Thyroid gland (tissue), 4 donors: ENCODE data around the gene POLN. TPM values are rescaled to one million over a fixed set of nuclear protein-coding genes. Genes with fewer than 3 reads are reported as not detected.

Experiments
- DNase-seq, 2 donors: peaks; one replicate each; pipeline ENCODE4 v3.0.0-alpha.2; 2019
- H3K27ac ChIP-seq, 3 donors: fragments of 200-600 bp; sonication (generic); 1 replicate in 2 of 3; 2 replicates in 1 of 3; pipeline ENCODE4 v1.5.1; 2016 to 2019; ENCODE audit warnings: mild to moderate bottlenecking in 1 of 3, moderate library complexity in 1 of 3
- H3K27me3 ChIP-seq: fragments of 200-600 bp; sonication (generic); one replicate; pipeline ENCODE4 v1.5.1; 2019
- H3K36me3 ChIP-seq, 2 donors: fragments of 200-600 bp; sonication (generic); one replicate each; pipeline ENCODE4 v1.5.1; 2016 to 2019
- H3K4me1 ChIP-seq, 2 donors: fragments of 200-600 bp; sonication (generic); one replicate each; pipeline ENCODE4 v1.5.1; 2017 to 2019
- H3K4me3 ChIP-seq, 3 donors: fragments of 200-600 bp; sonication (generic); replicated peaks in 1 of 3; 1 replicate in 2 of 3; 2 replicates in 1 of 3; pipeline ENCODE4 v1.5.1; 2016; ENCODE audit warnings: mild to moderate bottlenecking in 1 of 3
- H3K9me3 ChIP-seq: fragments of 200-600 bp; sonication (generic); one replicate; pipeline ENCODE4 v1.5.1; 2017
- CTCF ChIP-seq, 6 experiments: fragments of 200-600 bp in 3 of 6; fragments of 450-650 bp in 3 of 6; sonication (generic) in 3 of 6; IDR thresholded peaks; one replicate each; pipeline ENCODE4 v1.5.1; 2016 to 2019; ENCODE audit warnings: antibody characterized with exemption in 6 of 6, mild to moderate bottlenecking in 2 of 6, inconsistent platforms in 1 of 6, moderate library complexity in 1 of 6
- POLR2A ChIP-seq, 2 donors: fragments of 450-650 bp; IDR thresholded peaks; one replicate each; pipeline ENCODE4 v1.6.1; 2017; ENCODE audit warnings: antibody characterized with exemption in 2 of 2, mild to moderate bottlenecking in 2 of 2, moderate library complexity in 1 of 2
- WGBS, 2 donors: methylation state at CpG; one replicate each; pipeline ENCODE4 v1.1.5; 2017; 5-methylcytosine and 5-hydroxymethylcytosine counted together
- intact Hi-C: fragments of 100-400 bp; cut with DNase I; formaldehyde crosslinking; loops from one replicate; pipeline ENCODE4 v1.15.1; 2023
- total RNA-seq, 4 donors: library from RNA; depleted of rRNA; stranded (reverse); fragments of >200 nt; gene quantifications; one replicate each; pipeline ENCODE4 v1.2.3, GENCODE V29; 2016

POLN gene
- total RNA-seq, 4 donors from 2014 or later: 1.5 to 5.4 (median 3.0) TPM

GRCh38 chr4:2255501-2256155 is 13.7 kb upstream of the POLN start:
- TF ChIP-seq POLR2A (IDR thresholded peaks at IDR 0.05) (no peak), CTCF (IDR thresholded peaks at IDR 0.05) (no peak)
- DNase-seq: peak; percentile 69 to 76
- H3K27ac ChIP-seq: peak overlapping the region; percentile 73 to 96 (median 91)
- intact Hi-C loops: no loop called here
- H3K4me3 ChIP-seq: peak overlapping the region in 1 of 3 donors; percentile 3
- no peaks in the 10 kb centered on the region for H3K27me3 ChIP-seq
- peaks cover 29 to 36% of the 10 kb centered on the region in 2 donors for H3K36me3 ChIP-seq
- 14 to 19% methylated on average over 4 to 15 of the region's 18 CpGs for WGBS, 2 donors
- H3K9me3 ChIP-seq: no peaks in the 10 kb centered on the region
- peaks cover 58 to 62% of the 10 kb centered on the region in 2 donors for H3K4me1 ChIP-seq

- intact Hi-C loops: no loop called here
- Histone ChIP-seq H3K27ac (peak overlapping the region; percentile 73 to 96 (median 91)), H3K9me3 (no peaks in the 10 kb centered on the region), H3K27me3 (no peaks in the 10 kb centered on the region), H3K4me3 (no peak overlapping the region), H3K36me3 (peaks cover 36 to 44% of the 10 kb centered on the region in 2 donors), H3K4me1 (peaks cover 50 to 54% of the 10 kb centered on the region in 2 donors)
- WGBS, 2 donors: 83 to 86% methylated on average over 31 to 32 of the region's 32 CpGs
- no peak for DNase-seq
- TF ChIP-seq POLR2A (IDR thresholded peaks at IDR 0.05) (no peak), CTCF (IDR thresholded peaks at IDR 0.05) (no peak)
Observed at GRCh38 chr4:2254665-2255500, 13.0 kb upstream of the POLN start.

- Histone ChIP-seq H3K4me1 (peaks cover 36 to 40% of the 10 kb centered on the region in 2 donors), H3K4me3 (no peak overlapping the region), H3K27me3 (no peaks in the 10 kb centered on the region), H3K27ac (no peak overlapping the region), H3K36me3 (peaks cover 48 to 58% of the 10 kb centered on the region in 2 donors), H3K9me3 (no peaks in the 10 kb centered on the region)
- intact Hi-C loops: no loop called here
- 80 to 85% methylated on average over 24 to 26 of the region's 32 CpGs for WGBS, 2 donors
- TF ChIP-seq CTCF (IDR thresholded peaks at IDR 0.05): no peak
- no peak for TF ChIP-seq POLR2A (IDR thresholded peaks at IDR 0.05)
- peak in 1 of 2 donors; percentile 2 for DNase-seq
Observed at GRCh38 chr4:2253160-2254084, 11.5 kb upstream of the POLN start.

GRCh38 chr4:2252530-2253091 is 10.7 kb upstream of the POLN start:
- intact Hi-C loops: no loop called here
- peaks cover 45 to 61% of the 10 kb centered on the region in 2 donors for H3K36me3 ChIP-seq
- peak in 1 of 2 donors; percentile 1 for DNase-seq
- H3K4me1 ChIP-seq: peaks cover 28 to 31% of the 10 kb centered on the region in 2 donors
- H3K27me3 ChIP-seq: no peaks in the 10 kb centered on the region
- H3K4me3 ChIP-seq: no peak overlapping the region
- H3K9me3 ChIP-seq: no peaks in the 10 kb centered on the region
- no peak overlapping the region for H3K27ac ChIP-seq
- no peak for TF ChIP-seq POLR2A (IDR thresholded peaks at IDR 0.05)
- TF ChIP-seq CTCF (IDR thresholded peaks at IDR 0.05): no peak
- 78 to 83% methylated on average over 5 to 11 of the region's 12 CpGs for WGBS, 2 donors
